Hepatic stellate cell (primary cell): ENCODE measurements around the gene B3GNT5.
"Not testable (repeated sequence)": the region's sequence is repeated elsewhere in the genome, so short reads cannot be mapped to it uniquely, and the experiment has no call there.

Source experiments
- DNase-seq: peaks from one replicate; pipeline ENCODE4 v3.0.0; 2011; ENCODE audit warnings: low spot score

Gene B3GNT5

GRCh38 chr3:183252973-183253527, at the start of gene B3GNT5:
TSS of gene B3GNT5 (plus strand) at chr3:183253253. CDS start at chr3:183269799, 16,546 bp downstream.
- DNase-seq = peak; percentile 9

- DNase-seq = no peak
Observed at GRCh38 chr3:183203670-183204069, 49.4 kb upstream of the B3GNT5 start.

GRCh38 chr3:183208260-183208659, 44.8 kb upstream of the B3GNT5 start:
- DNase-seq = no peak

GRCh38 chr3:183208800-183209199, 44.3 kb upstream of the B3GNT5 start:
- DNase-seq = no peak

- no peak for DNase-seq
Observed at GRCh38 chr3:183210341-183210740, 42.7 kb upstream of the B3GNT5 start.

GRCh38 chr3:183210862-183211341, 42.2 kb upstream of the B3GNT5 start:
- DNase-seq = no peak

- no peak for DNase-seq
Observed at GRCh38 chr3:183211352-183211751, 41.7 kb upstream of the B3GNT5 start.

GRCh38 chr3:183212096-183212495, 41.0 kb upstream of the B3GNT5 start:
- no peak for DNase-seq

- no peak for DNase-seq
Observed at GRCh38 chr3:183212565-183212964, 40.5 kb upstream of the B3GNT5 start.

- no peak for DNase-seq
Observed at GRCh38 chr3:183213415-183214276, 39.4 kb upstream of the B3GNT5 start.

GRCh38 chr3:183214277-183214612, 38.8 kb upstream of the B3GNT5 start:
- no peak for DNase-seq

- DNase-seq = no peak
Observed at GRCh38 chr3:183215591-183216202, 37.4 kb upstream of the B3GNT5 start.

GRCh38 chr3:183217548-183218332, 35.3 kb upstream of the B3GNT5 start:
- DNase-seq = no peak

- DNase-seq = no peak
Observed at GRCh38 chr3:183218826-183219225, 34.2 kb upstream of the B3GNT5 start.

- no peak for DNase-seq
Observed at GRCh38 chr3:183220828-183221227, 32.2 kb upstream of the B3GNT5 start.

- no peak for DNase-seq
Observed at GRCh38 chr3:183222631-183223235, 30.3 kb upstream of the B3GNT5 start.

GRCh38 chr3:183224180-183224970, 28.7 kb upstream of the B3GNT5 start:
- DNase-seq = no peak

GRCh38 chr3:183226333-183226890, 26.6 kb upstream of the B3GNT5 start:
- no peak for DNase-seq

- no peak for DNase-seq
Observed at GRCh38 chr3:183227586-183227985, 25.5 kb upstream of the B3GNT5 start.

GRCh38 chr3:183229178-183229577, 23.9 kb upstream of the B3GNT5 start:
- DNase-seq = no peak

- not testable (repeated sequence) for DNase-seq
Observed at GRCh38 chr3:183230251-183230650, 22.8 kb upstream of the B3GNT5 start.
